ENCODE measurements around the gene PPP1R10. TPM values are rescaled to one million over a fixed set of nuclear protein-coding genes. Genes with fewer than 3 reads are reported as not detected.

PPP1R10 gene
- total RNA-seq, 1 experiment from 2014 or later: 123 TPM

GRCh38 chr6:30611150-30611855 is 5.7 kb downstream of the PPP1R10 start:
- peaks cover under 1% of the 10 kb centered on the region; the same call in 1 of the 2 replicates for H3K27me3 Mint-ChIP-seq (ENCODE audit: low read depth)
- H3K18ac ChIP-seq (ENCODE audit: insufficient read length, low read depth, low read length): no peak overlapping the region
- H3K27ac ChIP-seq (ENCODE audit: insufficient read length, low read depth, low read length): no peak overlapping the region
- no peak overlapping the region for H3K4me2 ChIP-seq (ENCODE audit: insufficient read depth, insufficient read length, low read length)
- no peak overlapping the region for H3K14ac ChIP-seq (ENCODE audit: insufficient read depth, low read length)
- H4K5ac ChIP-seq (ENCODE audit: insufficient read length, low read depth, low read length): no peak overlapping the region
- no peak overlapping the region for H2BK120ac ChIP-seq (ENCODE audit: low read depth, low read length, poor library complexity, severe bottlenecking)
- no peak overlapping the region for H3T11ph ChIP-seq (ENCODE audit: low read length)
- no peak overlapping the region for H4K91ac ChIP-seq (ENCODE audit: insufficient read length, low read depth, low read length)
- H3K4me1 Mint-ChIP-seq: peaks cover 30 to 39% of the 10 kb centered on the region in 2 experiments
- H2BK5ac ChIP-seq (ENCODE audit: insufficient read length, low read length): no peak overlapping the region
- peaks cover 41 to 82% (median 67%) of the 10 kb centered on the region in 3 experiments for H3K36me3 Mint-ChIP-seq (ENCODE audit: insufficient read depth in 1 of 3, low read depth in 3 of 3)
- no peak overlapping the region for H3K4me3 Mint-ChIP-seq
- H4K8ac ChIP-seq (replicated peaks; ENCODE audit: insufficient read length, low read depth, low read length): no peak overlapping the region
- peaks cover 2% of the 10 kb centered on the region; the same call in 1 of the 2 replicates for H3K79me2 ChIP-seq (ENCODE audit: insufficient read depth, low read length)
- DNase-seq: no peak
- H3K56ac ChIP-seq (ENCODE audit: insufficient read length, low read depth, low read length): no peak overlapping the region
- WGBS (ENCODE audit: extremely low coverage, insufficient read length, low lambda C conversion rate): no CpG with 5 or more reads among the region's 9 CpGs
- no peak overlapping the region for H2BK12ac ChIP-seq (ENCODE audit: insufficient read length, low read depth, low read length)
- peaks cover 1 to 4% of the 10 kb centered on the region in 2 experiments; a peak in 3 of 5 replicates for H3K9me3 Mint-ChIP-seq
- H2BK15ac ChIP-seq (ENCODE audit: low read depth, low read length): no peak overlapping the region
- no peaks in the 10 kb centered on the region for H3K27me3 ChIP-seq (ENCODE audit: insufficient read depth, low read length)
- H2AK5ac ChIP-seq (ENCODE audit: insufficient read length, low read length): no peak overlapping the region
- TF ChIP-seq CTCF (conservative IDR thresholded peaks at IDR 0.05): no peak
- no peak overlapping the region for H3K4ac ChIP-seq (ENCODE audit: low read depth, low read length)
- peaks cover 4% of the 10 kb centered on the region; the same call in 1 of the 2 replicates for H3K4me1 ChIP-seq (ENCODE audit: insufficient read depth, low read length)
- no peak overlapping the region for H3K9ac ChIP-seq (ENCODE audit: extremely low read depth, insufficient read length, low read length)
- no peaks in the 10 kb centered on the region for H3K79me1 ChIP-seq (ENCODE audit: insufficient read depth, low read depth, low read length, poor library complexity, severe bottlenecking)
- H3K23me2 ChIP-seq (ENCODE audit: insufficient read length, low read depth, low read length, poor library complexity, severe bottlenecking): peaks cover 10% of the 10 kb centered on the region
- H2BK20ac ChIP-seq (ENCODE audit: low read depth, low read length, poor library complexity, severe bottlenecking): no peak overlapping the region
- H3K9me3 ChIP-seq (ENCODE audit: control insufficient read depth, low read depth, low read length): no peaks in the 10 kb centered on the region
- H3K27ac Mint-ChIP-seq: peak overlapping the region; percentile 11 to 79 (median 47); a peak in 5 of 7 replicates
- no peak overlapping the region for H2AFZ ChIP-seq (ENCODE audit: low read length)
- no peaks in the 10 kb centered on the region for H4K20me1 ChIP-seq (ENCODE audit: control insufficient read depth, insufficient read depth, insufficient read length)
- no peak overlapping the region for H3K23ac ChIP-seq (ENCODE audit: insufficient read length, low read depth, low read length)

Measured in H9 (cell line).